Duodenal mucosa (tissue), 2 donors: ENCODE data around the gene RNFT2.
A peak's percentile ranks its signal among the peaks of the same experiment; 100 is the strongest.

Experiments used
- H3K27ac ChIP-seq: one replicate; pipeline ENCODE4 v1.7.0; 2013; ENCODE audit warnings: low read depth, low read length
- H3K27me3 ChIP-seq, 2 donors: one replicate each; pipeline ENCODE4 v1.7.0; 2013; ENCODE audit warnings: low read length in 2 of 2, control low read depth in 1 of 2; ENCODE audit not compliant: insufficient read depth in 2 of 2, control insufficient read depth in 1 of 2
- H3K36me3 ChIP-seq, 2 donors: one replicate each; pipeline ENCODE4 v1.7.0; 2013; ENCODE audit warnings: low read length in 2 of 2, control low read depth in 1 of 2; ENCODE audit not compliant: insufficient read depth in 2 of 2, control insufficient read depth in 1 of 2
- H3K4me1 ChIP-seq, 2 donors: one replicate each; pipeline ENCODE4 v1.7.0; 2013; ENCODE audit warnings: low read length in 2 of 2, control low read depth in 1 of 2; ENCODE audit not compliant: insufficient read depth in 2 of 2, control insufficient read depth in 1 of 2
- H3K4me3 ChIP-seq, 2 donors: one replicate each; pipeline ENCODE4 v1.7.0; 2013; ENCODE audit warnings: low read length in 2 of 2, low read depth in 1 of 2
- H3K9ac ChIP-seq, 2 donors: one replicate each; pipeline ENCODE4 v1.7.0; 2013; ENCODE audit warnings: low read length in 2 of 2, low read depth in 1 of 2
- H3K9me3 ChIP-seq, 2 donors: one replicate each; pipeline ENCODE4 v1.7.0; 2013; ENCODE audit warnings: low read length in 2 of 2, control low read depth in 1 of 2; ENCODE audit not compliant: control insufficient read depth in 1 of 2

Gene RNFT2

GRCh38 chr12:116870306-116870705, 132.2 kb downstream of the RNFT2 start:
- Histone ChIP-seq H3K9me3 (peaks cover 7% of the 10 kb centered on the region in 2 donors), H3K4me1 (no peaks in the 10 kb centered on the region), H3K27ac (no peak overlapping the region), H3K36me3 (no peaks in the 10 kb centered on the region), H3K4me3 (no peak overlapping the region), H3K27me3 (peaks cover 2 to 6% of the 10 kb centered on the region in 2 donors), H3K9ac (no peak overlapping the region)

GRCh38 chr12:116874324-116874995, 136.3 kb downstream of the RNFT2 start:
- Histone ChIP-seq H3K4me3 (no peak overlapping the region), H3K27ac (no peak overlapping the region), H3K27me3 (peaks cover 26 to 34% of the 10 kb centered on the region in 2 donors), H3K9ac (no peak overlapping the region), H3K36me3 (no peaks in the 10 kb centered on the region), H3K4me1 (peaks cover 0 to 4% of the 10 kb centered on the region in 2 donors), H3K9me3 (peaks cover 7% of the 10 kb centered on the region in 2 donors)

- Histone ChIP-seq H3K9me3 (peaks cover 7% of the 10 kb centered on the region in 2 donors), H3K27me3 (peaks cover 37 to 47% of the 10 kb centered on the region in 2 donors), H3K36me3 (no peaks in the 10 kb centered on the region), H3K4me1 (peaks cover 0 to 13% of the 10 kb centered on the region in 2 donors), H3K4me3 (no peak overlapping the region), H3K9ac (no peak overlapping the region), H3K27ac (no peak overlapping the region)
Measured at GRCh38 chr12:116876151-116876869, 138.2 kb downstream of the RNFT2 start.

- peaks cover 6 to 23% of the 10 kb centered on the region in 2 donors for H3K4me1 ChIP-seq
- H3K9me3 ChIP-seq, result peaks cover 7% of the 10 kb centered on the region in 2 donors
- H3K36me3 ChIP-seq, result no peaks in the 10 kb centered on the region
- H3K9ac ChIP-seq, result no peak overlapping the region
- peak overlapping the region; percentile 35 to 40 for H3K4me3 ChIP-seq
- H3K27me3 ChIP-seq, result peaks cover 56 to 68% of the 10 kb centered on the region in 2 donors
- no peak overlapping the region for H3K27ac ChIP-seq
Measured at GRCh38 chr12:116878567-116879508, 140.7 kb downstream of the RNFT2 start.

GRCh38 chr12:116879509-116880212, 141.5 kb downstream of the RNFT2 start:
- H3K27me3 ChIP-seq, result peaks cover 58 to 64% of the 10 kb centered on the region in 2 donors
- H3K9me3 ChIP-seq, result peaks cover 2 to 4% of the 10 kb centered on the region in 2 donors
- H3K36me3 ChIP-seq, result no peaks in the 10 kb centered on the region
- H3K9ac ChIP-seq, result no peak overlapping the region
- H3K4me1 ChIP-seq, result peaks cover 6 to 23% of the 10 kb centered on the region in 2 donors
- H3K27ac ChIP-seq, result no peak overlapping the region
- H3K4me3 ChIP-seq, result peak overlapping the region in 1 of 2 donors; percentile 35

- Histone ChIP-seq H3K36me3 (no peaks in the 10 kb centered on the region), H3K9ac (no peak overlapping the region), H3K4me1 (peaks cover 6 to 23% of the 10 kb centered on the region in 2 donors), H3K9me3 (no peaks in the 10 kb centered on the region), H3K27ac (no peak overlapping the region), H3K4me3 (no peak overlapping the region), H3K27me3 (peaks cover 58 to 63% of the 10 kb centered on the region in 2 donors)
Measured at GRCh38 chr12:116880213-116880816, 142.2 kb downstream of the RNFT2 start.

GRCh38 chr12:116880817-116881324, 142.8 kb downstream of the RNFT2 start:
- H3K27me3 ChIP-seq, result peaks cover 58 to 61% of the 10 kb centered on the region in 2 donors
- no peak overlapping the region for H3K27ac ChIP-seq
- no peak overlapping the region for H3K4me3 ChIP-seq
- H3K4me1 ChIP-seq, result peaks cover 6 to 23% of the 10 kb centered on the region in 2 donors
- no peaks in the 10 kb centered on the region for H3K36me3 ChIP-seq
- H3K9ac ChIP-seq, result no peak overlapping the region
- H3K9me3 ChIP-seq, result no peaks in the 10 kb centered on the region

- H3K36me3 ChIP-seq, result no peaks in the 10 kb centered on the region
- H3K4me3 ChIP-seq, result peak within 1 kb of the TSS in 1 of 2 donors; percentile 35
- no peaks in the 10 kb centered on the region for H3K9me3 ChIP-seq
- H3K27ac ChIP-seq, result no peak within 1 kb of the TSS
- H3K27me3 ChIP-seq, result peaks cover 54 to 56% of the 10 kb centered on the region in 2 donors
- H3K9ac ChIP-seq, result no peak within 1 kb of the TSS
- peaks cover 6 to 23% of the 10 kb centered on the region in 2 donors for H3K4me1 ChIP-seq
Measured at GRCh38 chr12:116881325-116881876, 143.3 kb downstream of the RNFT2 start, which contains the start of gene HRK. HRK (minus strand) TSS chr12:116881441; CDS start chr12:116881307, 134 bp downstream.
